ENCODE data around the gene RDM1. TPM values are rescaled to one million over a fixed set of nuclear protein-coding genes. Genes with fewer than 3 reads are reported as not detected.

RDM1 gene
- total RNA-seq, 4 donors from 2014 or later: not detected

DNA sequence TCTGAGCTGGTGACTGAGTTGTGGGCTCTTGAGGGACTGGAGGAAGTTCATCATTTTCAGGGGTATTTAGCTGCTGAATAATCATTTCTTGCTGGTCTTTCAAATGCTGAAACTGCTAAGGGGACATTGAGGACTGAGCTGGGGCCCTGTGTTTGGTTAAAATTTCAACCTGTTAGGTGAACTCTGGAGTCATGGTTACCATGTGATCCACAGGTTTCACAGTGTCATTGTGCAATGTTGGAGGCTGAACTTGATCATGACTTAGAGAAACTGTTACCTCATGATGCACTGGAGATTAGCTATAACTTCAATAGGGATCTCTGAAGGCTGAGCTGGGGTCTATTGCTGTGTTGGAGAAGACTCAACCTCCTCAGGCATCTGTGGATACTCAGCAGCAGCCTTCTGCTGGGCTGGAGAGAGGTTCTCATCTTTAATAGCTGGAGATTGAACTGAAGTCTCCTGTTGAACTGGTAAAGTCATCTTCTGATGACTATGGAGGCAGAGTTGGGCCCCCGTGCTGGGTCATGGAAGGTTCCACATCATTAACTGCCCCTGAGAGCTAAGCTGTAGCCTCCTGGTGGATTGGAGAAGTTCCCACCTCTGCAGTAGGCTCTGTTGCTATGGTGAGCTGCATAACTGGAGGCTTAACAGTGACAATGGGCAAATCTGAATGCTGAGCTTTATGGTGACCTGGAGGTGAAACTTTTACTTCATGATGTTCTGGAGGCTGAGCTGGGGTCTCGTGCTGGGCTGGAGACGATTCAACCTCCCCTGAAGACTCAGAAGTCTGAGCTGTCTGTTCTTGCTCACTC, 15.2 kb downstream of the RDM1 start:
- TF ChIP-seq, protein P1, sequence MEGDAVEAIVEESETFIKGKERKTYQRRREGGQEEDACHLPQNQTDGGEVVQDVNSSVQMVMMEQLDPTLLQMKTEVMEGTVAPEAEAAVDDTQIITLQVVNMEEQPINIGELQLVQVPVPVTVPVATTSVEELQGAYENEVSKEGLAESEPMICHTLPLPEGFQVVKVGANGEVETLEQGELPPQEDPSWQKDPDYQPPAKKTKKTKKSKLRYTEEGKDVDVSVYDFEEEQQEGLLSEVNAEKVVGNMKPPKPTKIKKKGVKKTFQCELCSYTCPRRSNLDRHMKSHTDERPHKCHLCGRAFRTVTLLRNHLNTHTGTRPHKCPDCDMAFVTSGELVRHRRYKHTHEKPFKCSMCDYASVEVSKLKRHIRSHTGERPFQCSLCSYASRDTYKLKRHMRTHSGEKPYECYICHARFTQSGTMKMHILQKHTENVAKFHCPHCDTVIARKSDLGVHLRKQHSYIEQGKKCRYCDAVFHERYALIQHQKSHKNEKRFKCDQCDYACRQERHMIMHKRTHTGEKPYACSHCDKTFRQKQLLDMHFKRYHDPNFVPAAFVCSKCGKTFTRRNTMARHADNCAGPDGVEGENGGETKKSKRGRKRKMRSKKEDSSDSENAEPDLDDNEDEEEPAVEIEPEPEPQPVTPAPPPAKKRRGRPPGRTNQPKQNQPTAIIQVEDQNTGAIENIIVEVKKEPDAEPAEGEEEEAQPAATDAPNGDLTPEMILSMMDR (IDR thresholded peaks at IDR 0.05): no peak
- TF ChIP-seq POLR2AphosphoS5 (IDR thresholded peaks at IDR 0.05): no peak
- TF ChIP-seq POLR2A (IDR thresholded peaks at IDR 0.05; ENCODE audit: low read depth): no peak
- no peak for TF ChIP-seq EP300 (IDR thresholded peaks at IDR 0.05)
- Histone ChIP-seq H3K27ac (replicated peaks in 1 of 4) (no peak overlapping the region), H3K36me3 (no peaks in the 10 kb centered on the region), H3K27me3 (no peaks in the 10 kb centered on the region), H3K4me3 (no peak overlapping the region), H3K4me1 (no peaks in the 10 kb centered on the region), H3K9me3 (no peaks in the 10 kb centered on the region)
- 96% methylated on average over 3 of the region's 3 CpGs for WGBS
- DNase-seq (ENCODE audit: extremely low spot score): no peak
- intact Hi-C loops (cut with DNase I): no loop called here

DNA sequence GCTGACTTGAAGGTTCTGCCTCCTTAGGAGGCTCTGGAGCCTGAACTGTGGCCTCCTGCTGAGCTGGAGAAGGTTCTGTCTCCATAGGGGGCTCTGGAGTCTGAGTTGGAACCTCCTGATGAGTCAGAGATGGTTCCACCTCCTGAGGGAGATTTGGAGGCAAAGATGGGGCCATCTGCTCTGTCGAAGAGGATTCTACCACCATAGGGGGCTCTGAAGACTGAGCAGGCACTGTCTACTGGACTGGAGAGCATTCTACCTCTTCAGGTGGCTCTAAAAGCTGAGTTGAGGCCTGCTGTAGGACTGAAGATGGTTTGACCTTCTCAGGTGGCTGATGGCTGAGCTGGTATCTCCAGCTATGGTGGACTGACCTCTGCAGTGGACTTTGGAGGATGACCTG, 16.2 kb downstream of the RDM1 start:
- 100% methylated on average over 1 of the region's 1 CpG for WGBS
- no peak for DNase-seq (ENCODE audit: extremely low spot score)
- H3K27me3 ChIP-seq: no peaks in the 10 kb centered on the region
- intact Hi-C loops (cut with DNase I): no loop called here
- H3K9me3 ChIP-seq: no peaks in the 10 kb centered on the region
- no peaks in the 10 kb centered on the region for H3K36me3 ChIP-seq
- no peaks in the 10 kb centered on the region for H3K4me1 ChIP-seq
- TF ChIP-seq, protein P1 (IDR thresholded peaks at IDR 0.05): no peak
- no peak for TF ChIP-seq POLR2A (IDR thresholded peaks at IDR 0.05; ENCODE audit: low read depth)
- no peak for TF ChIP-seq EP300 (IDR thresholded peaks at IDR 0.05)
- TF ChIP-seq POLR2AphosphoS5 (IDR thresholded peaks at IDR 0.05): no peak
- H3K27ac ChIP-seq (replicated peaks in 1 of 4): no peak overlapping the region
- H3K4me3 ChIP-seq: no peak overlapping the region

DNA sequence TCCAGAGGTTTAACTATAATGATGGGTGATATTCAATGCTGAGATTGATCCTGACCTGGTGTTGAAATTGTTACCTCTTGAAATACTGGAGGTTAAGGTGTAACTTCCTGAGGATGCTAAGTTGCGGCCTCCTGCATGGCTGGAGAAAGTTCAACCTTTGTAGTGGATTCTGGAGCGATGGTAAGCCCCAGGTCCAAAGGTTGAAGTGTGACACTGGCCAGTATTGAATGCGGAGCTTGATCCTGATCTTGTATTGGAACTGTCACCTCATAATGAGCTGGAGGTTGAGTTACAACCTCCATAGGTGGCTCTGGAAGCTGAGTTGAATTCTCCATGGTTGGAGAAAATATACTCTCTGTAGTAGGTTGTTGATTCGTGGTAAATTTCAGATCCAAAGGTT, 17.0 kb downstream of the RDM1 start:
- 85% methylated on average over 3 of the region's 4 CpGs for WGBS
- Histone ChIP-seq H3K27ac (replicated peaks in 1 of 4) (no peak overlapping the region), H3K4me3 (no peak overlapping the region), H3K36me3 (no peaks in the 10 kb centered on the region), H3K4me1 (no peaks in the 10 kb centered on the region), H3K27me3 (no peaks in the 10 kb centered on the region), H3K9me3 (no peaks in the 10 kb centered on the region)
- no peak for TF ChIP-seq EP300 (IDR thresholded peaks at IDR 0.05)
- TF ChIP-seq POLR2A (IDR thresholded peaks at IDR 0.05; ENCODE audit: low read depth): no peak
- TF ChIP-seq, protein P1 (IDR thresholded peaks at IDR 0.05): no peak
- TF ChIP-seq POLR2AphosphoS5 (IDR thresholded peaks at IDR 0.05): no peak
- intact Hi-C loops (cut with DNase I): no loop called here
- no peak for DNase-seq (ENCODE audit: extremely low spot score)

DNA sequence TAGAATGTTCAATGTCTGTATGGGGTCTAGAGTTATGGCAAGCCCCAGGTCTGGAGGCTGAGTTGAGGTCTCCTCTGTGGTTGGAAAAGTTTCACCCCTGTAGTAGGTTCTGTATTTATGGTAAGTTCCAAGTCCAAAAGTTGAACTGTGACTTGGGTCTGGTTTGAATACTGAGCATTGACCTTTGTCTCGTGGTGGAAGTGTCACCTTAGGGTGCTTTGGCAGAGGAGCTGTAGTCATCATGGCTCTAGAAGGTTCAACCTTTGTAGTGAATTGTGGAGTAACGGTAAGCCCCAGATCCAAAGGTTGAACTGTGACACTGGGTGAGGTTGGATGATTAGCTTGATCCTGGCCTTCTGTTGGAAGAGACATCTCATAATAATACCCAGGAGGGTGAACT, 17.6 kb downstream of the RDM1 start:
- Histone ChIP-seq H3K4me1 (no peaks in the 10 kb centered on the region), H3K9me3 (no peaks in the 10 kb centered on the region), H3K36me3 (no peaks in the 10 kb centered on the region), H3K27ac (replicated peaks in 1 of 4) (no peak overlapping the region), H3K27me3 (no peaks in the 10 kb centered on the region), H3K4me3 (no peak overlapping the region)
- intact Hi-C loops (cut with DNase I): no loop called here
- no peak for TF ChIP-seq EP300 (IDR thresholded peaks at IDR 0.05)
- no peak for TF ChIP-seq POLR2AphosphoS5 (IDR thresholded peaks at IDR 0.05)
- TF ChIP-seq POLR2A (IDR thresholded peaks at IDR 0.05; ENCODE audit: low read depth): no peak
- TF ChIP-seq, protein P1 (IDR thresholded peaks at IDR 0.05): no peak
- DNase-seq (ENCODE audit: extremely low spot score): no peak
- WGBS: 88% methylated on average over 2 of the region's 2 CpGs
